OCI-LY1 (cell line): ENCODE measurements around the gene DEFB108B.
"Not testable (repeated sequence)": the region's sequence is repeated elsewhere in the genome, so short reads cannot be mapped to it uniquely, and the experiment has no call there.

Experiments
- H2AFZ ChIP-seq: fragments of 200-600 bp; sonication (generic), shearing (Covaris generic); 2 replicates; pipeline ENCODE4 v1.6.0; 2014; ENCODE audit warnings: antibody characterized with exemption, mild to moderate bottlenecking, low read length
- H3F3A ChIP-seq: fragments of 200-600 bp; sonication (generic), shearing (Covaris generic); 2 replicates; pipeline ENCODE4 v1.6.0; 2014; ENCODE audit warnings: mild to moderate bottlenecking, antibody characterized with exemption, low read length, moderate library complexity; ENCODE audit not compliant: insufficient read depth
- H3K27ac ChIP-seq: fragments of 200-600 bp; sonication (generic); 2 replicates; pipeline ENCODE4 v1.5.1; 2014; ENCODE audit warnings: low read length, mixed run types, mild to moderate bottlenecking, low read depth; ENCODE audit not compliant: poor library complexity, severe bottlenecking
- H3K27me3 ChIP-seq: fragments of 200-600 bp; sonication (generic); 2 replicates; pipeline ENCODE4 v1.6.0; 2014; ENCODE audit warnings: antibody characterized with exemption, mild to moderate bottlenecking, low read length, moderate library complexity; ENCODE audit not compliant: insufficient read depth
- H3K36me3 ChIP-seq: fragments of 200-600 bp; sonication (generic); 2 replicates; pipeline ENCODE4 v1.6.1; 2014; ENCODE audit warnings: mild to moderate bottlenecking, antibody characterized with exemption, low read length, moderate library complexity, mixed read lengths; ENCODE audit not compliant: insufficient read depth
- H3K4me1 ChIP-seq: fragments of 200-600 bp; sonication (generic); 2 replicates; pipeline ENCODE4 v1.5.1; 2014; ENCODE audit warnings: mild to moderate bottlenecking, low read length, moderate library complexity; ENCODE audit not compliant: insufficient read depth, severe bottlenecking
- H3K4me2 ChIP-seq: fragments of 200-600 bp; sonication (generic), shearing (Covaris generic); 2 replicates; pipeline ENCODE4 v1.6.1; 2014; ENCODE audit warnings: low read length
- H3K4me3 ChIP-seq: fragments of 200-600 bp; sonication (generic); 2 replicates; pipeline ENCODE4 v1.5.1; 2014; ENCODE audit warnings: low read length, low read depth, mild to moderate bottlenecking, mixed read lengths; ENCODE audit not compliant: poor library complexity, severe bottlenecking
- H3K79me2 ChIP-seq: fragments of 200-600 bp; shearing (Covaris generic); 2 replicates; pipeline ENCODE4 v1.6.1; 2016; ENCODE audit warnings: mixed run types, low read length, mixed read lengths; ENCODE audit not compliant: insufficient read depth
- H3K9ac ChIP-seq: fragments of 200-600 bp; sonication (generic), shearing (Covaris generic); 2 replicates; pipeline ENCODE4 v1.6.1; 2014; ENCODE audit warnings: mild to moderate bottlenecking, low read length, mixed read lengths
- H3K9me2 ChIP-seq: fragments of 200-600 bp; sonication (generic), shearing (Covaris generic); 2 replicates; pipeline ENCODE4 v1.6.1; 2014; ENCODE audit warnings: low read depth, mild to moderate bottlenecking, low read length, mixed read lengths
- H3K9me3 ChIP-seq: fragments of 200-600 bp; shearing (Covaris generic); 2 replicates; pipeline ENCODE4 v1.6.1; 2014; ENCODE audit warnings: low read length, mixed read lengths
- H4K20me1 ChIP-seq: fragments of 200-600 bp; sonication (generic), shearing (Covaris generic); 2 replicates; pipeline ENCODE4 v1.6.0; 2016; ENCODE audit warnings: mild to moderate bottlenecking, low read length; ENCODE audit not compliant: insufficient read depth
- CTCF ChIP-seq: fragments of 200-600 bp; sonication (generic), shearing (Covaris generic); IDR thresholded peaks from 2 replicates; pipeline ENCODE4 v1.5.1; 2017; ENCODE audit warnings: mild to moderate bottlenecking, antibody characterized with exemption, low read length, moderate library complexity, mixed read lengths

Gene DEFB108B

GRCh38 chr11:71800335-71800953, 32.6 kb upstream of the DEFB108B start:
- H2AFZ ChIP-seq, H3K9me2 ChIP-seq, H3K9ac ChIP-seq, H3K36me3 ChIP-seq, H3K27ac ChIP-seq, H3K4me3 ChIP-seq, H3K4me1 ChIP-seq, H3K27me3 ChIP-seq, H4K20me1 ChIP-seq, H3K9me3 ChIP-seq, H3K79me2 ChIP-seq, H3K4me2 ChIP-seq, H3F3A ChIP-seq: not testable (repeated sequence)
- peak; percentile 78 for TF ChIP-seq CTCF

GRCh38 chr11:71801026-71801425, 32.0 kb upstream of the DEFB108B start:
- not testable (repeated sequence) for H3K27me3 ChIP-seq, H4K20me1 ChIP-seq, H3K36me3 ChIP-seq, H3K4me1 ChIP-seq, H3K9me2 ChIP-seq, H3K4me3 ChIP-seq, H3K27ac ChIP-seq, H3K4me2 ChIP-seq, H3K9me3 ChIP-seq, H3K79me2 ChIP-seq, H2AFZ ChIP-seq, H3F3A ChIP-seq, H3K9ac ChIP-seq

GRCh38 chr11:71802874-71803273, 30.1 kb upstream of the DEFB108B start:
- H3K27ac ChIP-seq, H3K36me3 ChIP-seq, H3K9me3 ChIP-seq, H3K4me3 ChIP-seq, H2AFZ ChIP-seq, H3K27me3 ChIP-seq, H3F3A ChIP-seq, H3K4me2 ChIP-seq, H3K4me1 ChIP-seq, H3K79me2 ChIP-seq, H3K9ac ChIP-seq, H3K9me2 ChIP-seq, H4K20me1 ChIP-seq: not testable (repeated sequence)

GRCh38 chr11:71804158-71804947, 28.6 kb upstream of the DEFB108B start:
- H4K20me1 ChIP-seq, H3K4me2 ChIP-seq, H3K9ac ChIP-seq, H2AFZ ChIP-seq, H3K4me3 ChIP-seq, H3K9me2 ChIP-seq, H3K27ac ChIP-seq, H3K9me3 ChIP-seq, H3K79me2 ChIP-seq, H3K36me3 ChIP-seq, H3K4me1 ChIP-seq, H3F3A ChIP-seq, H3K27me3 ChIP-seq: not testable (repeated sequence)

- H3K4me2 ChIP-seq, H2AFZ ChIP-seq, H3K79me2 ChIP-seq, H3K4me1 ChIP-seq, H3K9me2 ChIP-seq, H3K36me3 ChIP-seq, H3F3A ChIP-seq, H3K4me3 ChIP-seq, H3K27me3 ChIP-seq, H3K9me3 ChIP-seq, H3K9ac ChIP-seq, H4K20me1 ChIP-seq, H3K27ac ChIP-seq: not testable (repeated sequence)
Observed at GRCh38 chr11:71812529-71812928, 20.5 kb upstream of the DEFB108B start.
